Measurements from ENCODE around the gene ERCC1.
A peak's percentile ranks its signal among the peaks of the same experiment; 100 is the strongest.
"Not testable (repeated sequence)": the region's sequence is repeated elsewhere in the genome, so short reads cannot be mapped to it uniquely, and the experiment has no call there.

ERCC1 gene

GRCh38 chr19:45424191-45425058 lies 708 bp upstream of the ERCC1 start:
- DNase-seq, result peak; percentile 66

GRCh38 chr19:45423033-45423588 lies 606 bp downstream of the ERCC1 start:
- DNase-seq, result no peak

- no peak for DNase-seq
Measured at GRCh38 chr19:45421947-45422498, 1.7 kb downstream of the ERCC1 start.

- DNase-seq, result no peak
Measured at GRCh38 chr19:45420871-45421270, 2.8 kb downstream of the ERCC1 start.

- DNase-seq, result no peak
Measured at GRCh38 chr19:45420356-45420755, 3.4 kb downstream of the ERCC1 start.

GRCh38 chr19:45419895-45420294 lies 3.8 kb downstream of the ERCC1 start:
- no peak for DNase-seq

GRCh38 chr19:45419396-45419795 lies 4.3 kb downstream of the ERCC1 start:
- DNase-seq, result no peak

GRCh38 chr19:45418802-45419201 lies 4.9 kb downstream of the ERCC1 start:
- DNase-seq, result no peak

- DNase-seq, result no peak
Measured at GRCh38 chr19:45417151-45417550, 6.6 kb downstream of the ERCC1 start.

GRCh38 chr19:45414468-45414867 lies 9.2 kb downstream of the ERCC1 start:
- DNase-seq, result no peak

- DNase-seq, result no peak
Measured at GRCh38 chr19:45413497-45413896, 10.2 kb downstream of the ERCC1 start.

- not testable (repeated sequence) for DNase-seq
Measured at GRCh38 chr19:45410330-45410729, 13.4 kb downstream of the ERCC1 start.

GRCh38 chr19:45409557-45409920 lies 14.2 kb downstream of the ERCC1 start:
- no peak for DNase-seq

- no peak for DNase-seq
Measured at GRCh38 chr19:45408830-45409556, 14.7 kb downstream of the ERCC1 start.

GRCh38 chr19:45408121-45408520 lies 15.6 kb downstream of the ERCC1 start:
- DNase-seq, result no peak

GRCh38 chr19:45407585-45407984 lies 16.1 kb downstream of the ERCC1 start:
- DNase-seq, result not testable (repeated sequence)

- DNase-seq, result no peak
Measured at GRCh38 chr19:45407091-45407375, 16.7 kb downstream of the ERCC1 start.

- DNase-seq, result peak; percentile 84
Measured at GRCh38 chr19:45406226-45407090, 17.3 kb downstream of the ERCC1 start, which contains the start of gene POLR1G. Gene POLR1G, plus strand, starts transcription at chr19:45406644. Its CDS starts 53 bp downstream, at chr19:45406697.

- DNase-seq, result peak; percentile 95
Measured at GRCh38 chr19:45405435-45406225, 18.1 kb downstream of the ERCC1 start.

- DNase-seq, result peak; percentile 84
Measured at GRCh38 chr19:45404557-45405434, 18.9 kb downstream of the ERCC1 start, which contains the start of gene PPP1R13L. Gene PPP1R13L, minus strand, starts transcription at chr19:45405069. Its CDS starts 6,751 bp downstream, at chr19:45398318.
